SK-N-SH (cell line): ENCODE data around the gene ACOXL.

Experiments used
- EP300 ChIP-seq, 2 experiments: IDR thresholded peaks; 2 replicates each; pipeline versions ENCODE4 v1.4.0 to v1.6.1; 2012; ENCODE audit warnings: borderline replicate concordance in 1 of 2, low read depth in 1 of 2, low read length in 1 of 2
- EZH2phosphoT487 ChIP-seq: fragments of 200-600 bp; sonication (generic); IDR thresholded peaks from 2 replicates; pipeline ENCODE4 v1.6.1; 2017; ENCODE audit warnings: low read depth, mixed run types, mild to moderate bottlenecking, antibody characterized with exemption, moderate library complexity, borderline replicate concordance
- FOXM1 ChIP-seq: IDR thresholded peaks from 2 replicates; pipeline ENCODE4 v1.4.0; 2012; ENCODE audit warnings: low read depth, mild to moderate bottlenecking
- GABPA ChIP-seq: IDR thresholded peaks from 2 replicates; pipeline ENCODE4 v1.4.0; 2012; ENCODE audit warnings: low read depth, mild to moderate bottlenecking
- JUND ChIP-seq: IDR thresholded peaks from 2 replicates; pipeline ENCODE4 v1.4.0; 2012
- NFIC ChIP-seq: IDR thresholded peaks from 2 replicates; pipeline ENCODE4 v1.4.0; 2012; ENCODE audit warnings: borderline replicate concordance
- POLR2AphosphoS5 ChIP-seq: IDR thresholded peaks from 2 replicates; pipeline ENCODE4 v1.6.1; 2012; ENCODE audit warnings: low read depth, low read length
- RAD21 ChIP-seq: IDR thresholded peaks from 2 replicates; pipeline ENCODE4 v1.6.1; 2012; ENCODE audit warnings: mild to moderate bottlenecking, low read length
- RXRA ChIP-seq: IDR thresholded peaks from 2 replicates; pipeline ENCODE4 v1.4.0; 2012; ENCODE audit warnings: low read depth, mild to moderate bottlenecking, borderline replicate concordance
- SMC3 ChIP-seq: IDR thresholded peaks from 2 replicates; pipeline ENCODE4 v1.6.1; 2012; ENCODE audit warnings: low read depth, low read length, improper control_type of control experiment
- TF ChIP-seq, protein P1 (sequence below): fragments of 200-600 bp; sonication (generic); IDR thresholded peaks from 2 replicates; pipeline ENCODE4 v1.6.1; 2017; ENCODE audit warnings: antibody characterized with exemption, mild to moderate bottlenecking, moderate library complexity
- TF ChIP-seq, protein P2 (sequence below): IDR thresholded peaks from 2 replicates; pipeline ENCODE4 v1.6.1; 2012; ENCODE audit warnings: mild to moderate bottlenecking, low read depth, low read length, moderate library complexity
- TF ChIP-seq, protein P3 (sequence below): IDR thresholded peaks from 2 replicates; pipeline ENCODE4 v1.4.0; 2012; ENCODE audit warnings: low read depth, borderline replicate concordance
- TF ChIP-seq, protein P4 (sequence below): IDR thresholded peaks from 2 replicates; pipeline ENCODE4 v1.4.0; 2012; ENCODE audit warnings: low read depth, borderline replicate concordance

- TF ChIP-seq, protein P1, sequence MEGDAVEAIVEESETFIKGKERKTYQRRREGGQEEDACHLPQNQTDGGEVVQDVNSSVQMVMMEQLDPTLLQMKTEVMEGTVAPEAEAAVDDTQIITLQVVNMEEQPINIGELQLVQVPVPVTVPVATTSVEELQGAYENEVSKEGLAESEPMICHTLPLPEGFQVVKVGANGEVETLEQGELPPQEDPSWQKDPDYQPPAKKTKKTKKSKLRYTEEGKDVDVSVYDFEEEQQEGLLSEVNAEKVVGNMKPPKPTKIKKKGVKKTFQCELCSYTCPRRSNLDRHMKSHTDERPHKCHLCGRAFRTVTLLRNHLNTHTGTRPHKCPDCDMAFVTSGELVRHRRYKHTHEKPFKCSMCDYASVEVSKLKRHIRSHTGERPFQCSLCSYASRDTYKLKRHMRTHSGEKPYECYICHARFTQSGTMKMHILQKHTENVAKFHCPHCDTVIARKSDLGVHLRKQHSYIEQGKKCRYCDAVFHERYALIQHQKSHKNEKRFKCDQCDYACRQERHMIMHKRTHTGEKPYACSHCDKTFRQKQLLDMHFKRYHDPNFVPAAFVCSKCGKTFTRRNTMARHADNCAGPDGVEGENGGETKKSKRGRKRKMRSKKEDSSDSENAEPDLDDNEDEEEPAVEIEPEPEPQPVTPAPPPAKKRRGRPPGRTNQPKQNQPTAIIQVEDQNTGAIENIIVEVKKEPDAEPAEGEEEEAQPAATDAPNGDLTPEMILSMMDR, result no peak
- TF ChIP-seq RAD21 (no peak), SMC3 (no peak), RXRA (no peak), POLR2AphosphoS5 (no peak), GABPA (no peak), JUND (no peak), EP300 (IDR thresholded peaks at IDR 0.05; ENCODE audit: borderline replicate concordance in 1 of 2, low read depth in 1 of 2, low read length in 1 of 2) (no peak), EZH2phosphoT487 (no peak), FOXM1 (no peak), NFIC (no peak)
- TF ChIP-seq, protein P2, sequence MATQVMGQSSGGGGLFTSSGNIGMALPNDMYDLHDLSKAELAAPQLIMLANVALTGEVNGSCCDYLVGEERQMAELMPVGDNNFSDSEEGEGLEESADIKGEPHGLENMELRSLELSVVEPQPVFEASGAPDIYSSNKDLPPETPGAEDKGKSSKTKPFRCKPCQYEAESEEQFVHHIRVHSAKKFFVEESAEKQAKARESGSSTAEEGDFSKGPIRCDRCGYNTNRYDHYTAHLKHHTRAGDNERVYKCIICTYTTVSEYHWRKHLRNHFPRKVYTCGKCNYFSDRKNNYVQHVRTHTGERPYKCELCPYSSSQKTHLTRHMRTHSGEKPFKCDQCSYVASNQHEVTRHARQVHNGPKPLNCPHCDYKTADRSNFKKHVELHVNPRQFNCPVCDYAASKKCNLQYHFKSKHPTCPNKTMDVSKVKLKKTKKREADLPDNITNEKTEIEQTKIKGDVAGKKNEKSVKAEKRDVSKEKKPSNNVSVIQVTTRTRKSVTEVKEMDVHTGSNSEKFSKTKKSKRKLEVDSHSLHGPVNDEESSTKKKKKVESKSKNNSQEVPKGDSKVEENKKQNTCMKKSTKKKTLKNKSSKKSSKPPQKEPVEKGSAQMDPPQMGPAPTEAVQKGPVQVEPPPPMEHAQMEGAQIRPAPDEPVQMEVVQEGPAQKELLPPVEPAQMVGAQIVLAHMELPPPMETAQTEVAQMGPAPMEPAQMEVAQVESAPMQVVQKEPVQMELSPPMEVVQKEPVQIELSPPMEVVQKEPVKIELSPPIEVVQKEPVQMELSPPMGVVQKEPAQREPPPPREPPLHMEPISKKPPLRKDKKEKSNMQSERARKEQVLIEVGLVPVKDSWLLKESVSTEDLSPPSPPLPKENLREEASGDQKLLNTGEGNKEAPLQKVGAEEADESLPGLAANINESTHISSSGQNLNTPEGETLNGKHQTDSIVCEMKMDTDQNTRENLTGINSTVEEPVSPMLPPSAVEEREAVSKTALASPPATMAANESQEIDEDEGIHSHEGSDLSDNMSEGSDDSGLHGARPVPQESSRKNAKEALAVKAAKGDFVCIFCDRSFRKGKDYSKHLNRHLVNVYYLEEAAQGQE, result no peak
- TF ChIP-seq, protein P3, sequence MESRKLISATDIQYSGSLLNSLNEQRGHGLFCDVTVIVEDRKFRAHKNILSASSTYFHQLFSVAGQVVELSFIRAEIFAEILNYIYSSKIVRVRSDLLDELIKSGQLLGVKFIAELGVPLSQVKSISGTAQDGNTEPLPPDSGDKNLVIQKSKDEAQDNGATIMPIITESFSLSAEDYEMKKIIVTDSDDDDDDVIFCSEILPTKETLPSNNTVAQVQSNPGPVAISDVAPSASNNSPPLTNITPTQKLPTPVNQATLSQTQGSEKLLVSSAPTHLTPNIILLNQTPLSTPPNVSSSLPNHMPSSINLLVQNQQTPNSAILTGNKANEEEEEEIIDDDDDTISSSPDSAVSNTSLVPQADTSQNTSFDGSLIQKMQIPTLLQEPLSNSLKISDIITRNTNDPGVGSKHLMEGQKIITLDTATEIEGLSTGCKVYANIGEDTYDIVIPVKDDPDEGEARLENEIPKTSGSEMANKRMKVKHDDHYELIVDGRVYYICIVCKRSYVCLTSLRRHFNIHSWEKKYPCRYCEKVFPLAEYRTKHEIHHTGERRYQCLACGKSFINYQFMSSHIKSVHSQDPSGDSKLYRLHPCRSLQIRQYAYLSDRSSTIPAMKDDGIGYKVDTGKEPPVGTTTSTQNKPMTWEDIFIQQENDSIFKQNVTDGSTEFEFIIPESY, result no peak
- TF ChIP-seq, protein P4, sequence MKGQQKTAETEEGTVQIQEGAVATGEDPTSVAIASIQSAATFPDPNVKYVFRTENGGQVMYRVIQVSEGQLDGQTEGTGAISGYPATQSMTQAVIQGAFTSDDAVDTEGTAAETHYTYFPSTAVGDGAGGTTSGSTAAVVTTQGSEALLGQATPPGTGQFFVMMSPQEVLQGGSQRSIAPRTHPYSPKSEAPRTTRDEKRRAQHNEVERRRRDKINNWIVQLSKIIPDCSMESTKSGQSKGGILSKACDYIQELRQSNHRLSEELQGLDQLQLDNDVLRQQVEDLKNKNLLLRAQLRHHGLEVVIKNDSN, result no peak
Measured at GRCh38 chr2:110877031-110877827, 144.9 kb downstream of the ACOXL start.
